AG04450 (cell line): ENCODE results near the gene ERO1A. TPM values are rescaled to one million over a fixed set of nuclear protein-coding genes. Genes with fewer than 3 reads are reported as not detected.

Experiments used
- CTCF ChIA-PET: fragments of 300-600, 350-600 bp; formaldehyde crosslinking; extraction: SDS; loops from one replicate; lab custom pipeline; 2022; ENCODE audit warnings: antibody characterized with exemption, inconsistent platforms; lab: Charles Lee
- POLR2A ChIA-PET: fragments of 350-600 bp; formaldehyde crosslinking; extraction: SDS; loops from one replicate; lab custom pipeline; 2021; ENCODE audit warnings: antibody characterized with exemption, inconsistent platforms; lab: Yijun Ruan, JAX
- DNase-seq: peaks from one replicate; pipeline ENCODE4 v3.0.0-alpha.2; 2011; ENCODE audit warnings: low read depth, low spot score
- H3K27ac ChIP-seq: one replicate; pipeline ENCODE4 v1.5.1; 2012; ENCODE audit warnings: low read depth, low read length, control low read depth
- H3K27me3 ChIP-seq: one replicate; pipeline ENCODE4 v1.6.0; 2012; ENCODE audit warnings: low read length; ENCODE audit not compliant: control insufficient read depth, insufficient read depth
- H3K4me3 ChIP-seq: 2 replicates; pipeline ENCODE4 v1.5.1; 2011; ENCODE audit warnings: mild to moderate bottlenecking, low read depth, low read length, control low read depth
- H3K9me3 ChIP-seq: 2 replicates; pipeline ENCODE4 v1.5.1; 2012; ENCODE audit warnings: low read length; ENCODE audit not compliant: control insufficient read depth, insufficient read depth
- polyA plus RNA-seq: library from polyadenylated mRNA; depleted of rRNA; stranded (reverse); fragments of >200 nt; gene quantifications from 2 replicates; pipeline ENCODE4 v1.2.3, GENCODE V29; 2011
- TF ChIP-seq, protein P1 (sequence below): IDR thresholded peaks from 2 replicates; pipeline ENCODE4 v1.5.1; 2011; ENCODE audit warnings: low read depth, low read length, control low read depth, inconsistent platforms

Gene ERO1A
- polyA plus RNA-seq, 1 experiment: 43.6 TPM

GRCh38 chr14:52701223-52701622 is 5.9 kb upstream of the ERO1A start:
- POLR2A ChIA-PET: interaction anchor here (0.7 kb wide), 1 partner anchor 124 kb away, joined by 5 read pairs; no protein-coding TSS in a partner anchor
- Histone ChIP-seq H3K9me3 (no peaks in the 10 kb centered on the region), H3K27ac (no peak overlapping the region), H3K27me3 (no peaks in the 10 kb centered on the region), H3K4me3 (no peak overlapping the region)
- CTCF ChIA-PET: no interaction called here
- TF ChIP-seq, protein P1, sequence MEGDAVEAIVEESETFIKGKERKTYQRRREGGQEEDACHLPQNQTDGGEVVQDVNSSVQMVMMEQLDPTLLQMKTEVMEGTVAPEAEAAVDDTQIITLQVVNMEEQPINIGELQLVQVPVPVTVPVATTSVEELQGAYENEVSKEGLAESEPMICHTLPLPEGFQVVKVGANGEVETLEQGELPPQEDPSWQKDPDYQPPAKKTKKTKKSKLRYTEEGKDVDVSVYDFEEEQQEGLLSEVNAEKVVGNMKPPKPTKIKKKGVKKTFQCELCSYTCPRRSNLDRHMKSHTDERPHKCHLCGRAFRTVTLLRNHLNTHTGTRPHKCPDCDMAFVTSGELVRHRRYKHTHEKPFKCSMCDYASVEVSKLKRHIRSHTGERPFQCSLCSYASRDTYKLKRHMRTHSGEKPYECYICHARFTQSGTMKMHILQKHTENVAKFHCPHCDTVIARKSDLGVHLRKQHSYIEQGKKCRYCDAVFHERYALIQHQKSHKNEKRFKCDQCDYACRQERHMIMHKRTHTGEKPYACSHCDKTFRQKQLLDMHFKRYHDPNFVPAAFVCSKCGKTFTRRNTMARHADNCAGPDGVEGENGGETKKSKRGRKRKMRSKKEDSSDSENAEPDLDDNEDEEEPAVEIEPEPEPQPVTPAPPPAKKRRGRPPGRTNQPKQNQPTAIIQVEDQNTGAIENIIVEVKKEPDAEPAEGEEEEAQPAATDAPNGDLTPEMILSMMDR: no peak
- DNase-seq: no peak

GRCh38 chr14:52700701-52701172 is 5.4 kb upstream of the ERO1A start:
- Histone ChIP-seq H3K27me3 (no peaks in the 10 kb centered on the region), H3K4me3 (no peak overlapping the region), H3K27ac (no peak overlapping the region), H3K9me3 (no peaks in the 10 kb centered on the region)
- DNase-seq: no peak
- TF ChIP-seq, protein P1: no peak
- POLR2A ChIA-PET: interaction anchor here (0.7 kb wide), 1 partner anchor 124 kb away, joined by 5 read pairs; no protein-coding TSS in a partner anchor
- CTCF ChIA-PET: no interaction called here

DNA sequence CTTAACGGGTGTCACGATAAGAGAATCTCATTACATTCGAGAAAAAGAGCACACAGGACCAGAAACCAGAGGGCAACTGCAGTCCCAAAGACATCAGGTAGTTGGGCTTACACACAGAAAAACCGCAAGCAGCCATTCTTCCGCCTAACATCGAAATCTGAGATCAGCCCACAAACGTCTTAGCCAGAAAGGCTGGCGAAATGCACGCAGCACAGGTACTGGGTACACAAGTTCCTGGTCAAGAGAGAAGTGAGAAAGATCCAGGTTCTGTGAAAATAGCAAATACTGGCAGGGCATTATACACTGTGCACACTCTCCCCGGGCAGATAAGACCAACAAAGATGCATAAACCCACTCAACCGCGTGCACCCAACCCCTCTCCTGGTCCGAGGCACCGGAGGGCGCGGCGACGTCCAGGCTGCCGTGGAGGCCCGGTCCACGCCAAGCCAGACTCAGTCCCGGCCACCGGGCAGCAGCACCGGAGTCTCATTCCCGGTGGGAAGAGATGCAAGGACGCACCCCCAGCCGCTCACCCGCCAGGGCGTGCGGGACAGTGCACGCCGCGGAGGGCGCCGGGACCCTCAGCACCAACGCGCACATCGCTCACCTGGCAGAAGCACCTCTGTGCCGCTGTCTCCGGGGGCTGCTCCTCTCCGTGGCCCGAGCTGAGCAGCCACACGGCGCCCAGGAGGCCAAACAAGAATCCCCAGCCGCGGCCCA is 437 bp downstream of the ERO1A start:
- CTCF ChIA-PET: no interaction called here
- POLR2A ChIA-PET: interaction anchor here (0.6 to 1.4 kb wide), 7 partner anchors 11 to 1622 kb away, joined by 3 to 9 read pairs (median 3); partner anchors contain the start of gene STYX
- H3K27me3 ChIP-seq: no peaks in the 10 kb centered on the region
- TF ChIP-seq, protein P1: no peak
- H3K9me3 ChIP-seq: no peaks in the 10 kb centered on the region
- no peak for DNase-seq
- peak overlapping the region; percentile 80 for H3K27ac ChIP-seq
- H3K4me3 ChIP-seq: peak overlapping the region; percentile 91

DNA sequence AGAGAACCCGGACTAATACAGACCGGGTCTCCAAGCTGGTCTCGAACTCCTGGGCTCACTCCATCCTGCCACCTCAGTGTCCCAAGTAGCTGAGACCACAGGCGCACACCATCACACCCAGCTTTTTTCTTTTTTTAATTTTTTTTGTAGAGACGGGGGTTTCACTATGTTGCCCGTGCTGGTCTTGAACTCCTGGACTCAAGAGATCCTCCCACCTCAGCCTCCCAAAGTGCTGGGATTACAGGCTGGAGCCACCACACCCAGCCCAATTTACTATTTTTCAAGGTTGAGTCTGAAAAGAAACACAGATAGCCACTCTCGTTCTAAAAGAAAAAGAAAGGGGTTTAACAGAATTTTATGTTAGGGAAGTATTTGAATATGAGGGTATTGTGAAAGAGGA is 1.8 kb downstream of the ERO1A start:
- H3K9me3 ChIP-seq: no peaks in the 10 kb centered on the region
- POLR2A ChIA-PET: no interaction called here
- DNase-seq: no peak
- no peak overlapping the region for H3K27ac ChIP-seq
- CTCF ChIA-PET: no interaction called here
- no peaks in the 10 kb centered on the region for H3K27me3 ChIP-seq
- no peak overlapping the region for H3K4me3 ChIP-seq
- TF ChIP-seq, protein P1: no peak

DNA sequence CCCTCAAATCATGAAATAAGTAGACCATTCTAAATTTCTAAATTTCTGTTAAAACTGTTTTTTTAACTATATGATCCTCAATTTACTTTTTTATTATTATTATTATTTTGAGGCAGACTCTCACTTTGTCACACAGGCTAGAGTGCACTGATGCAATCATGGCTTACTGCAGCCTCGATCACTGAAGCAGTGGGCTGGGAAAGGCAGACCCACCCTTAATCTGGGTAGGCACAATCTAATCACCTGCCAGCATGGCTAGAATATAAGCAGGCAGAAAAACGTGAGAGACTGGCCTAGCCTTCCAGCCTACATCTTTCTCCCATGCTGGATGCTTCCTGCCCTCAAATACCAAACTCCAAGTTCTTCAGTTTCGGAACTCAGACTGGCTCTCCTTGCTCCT is 2.3 kb downstream of the ERO1A start:
- DNase-seq: no peak
- Histone ChIP-seq H3K27me3 (no peaks in the 10 kb centered on the region), H3K27ac (no peak overlapping the region), H3K9me3 (no peaks in the 10 kb centered on the region), H3K4me3 (no peak overlapping the region)
- ChIA-PET POLR2A (no interaction called here), CTCF (no interaction called here)
- TF ChIP-seq, protein P1: no peak
